Activated naive CD4-positive, alpha-beta T cell treated with Interleukin-2 at 50 U/mL for 16 hours (primary cell): ENCODE measurements around the gene ATP2A2.
"Not testable (repeated sequence)": the region's sequence is repeated elsewhere in the genome, so short reads cannot be mapped to it uniquely, and the experiment has no call there.

Experiments
- DNase-seq: peaks from one replicate; pipeline ENCODE4 v3.0.0-alpha.2; 2020

Gene ATP2A2

GRCh38 chr12:110343736-110344555 is 62.9 kb downstream of the ATP2A2 start:
- DNase-seq = no peak

GRCh38 chr12:110344657-110345056 is 63.6 kb downstream of the ATP2A2 start:
- no peak for DNase-seq

GRCh38 chr12:110345176-110345661 is 64.2 kb downstream of the ATP2A2 start:
- no peak for DNase-seq

- no peak for DNase-seq
These were observed 64.9 kb downstream of the ATP2A2 start for GRCh38 chr12:110345963-110346362.

DNA sequence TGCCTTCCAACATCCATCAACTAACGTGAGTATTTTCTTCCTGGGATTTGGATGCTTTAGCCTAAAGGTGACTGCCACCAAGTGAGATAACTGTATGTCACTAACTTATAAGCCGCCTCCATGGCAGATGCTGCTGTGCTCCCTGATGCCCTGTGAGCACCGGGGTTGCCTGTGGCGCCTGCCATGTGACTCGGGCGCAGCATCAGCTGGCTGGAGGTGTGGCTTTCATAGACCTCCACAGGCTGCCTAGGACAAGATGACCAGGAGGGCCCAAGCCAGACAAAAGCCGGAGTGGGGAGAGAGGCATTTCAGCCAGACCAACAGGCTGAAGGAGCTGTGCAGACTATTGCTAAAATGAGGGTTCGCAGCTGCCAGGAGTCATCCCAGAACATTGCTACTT is 66.7 kb downstream of the ATP2A2 start:
- no peak for DNase-seq

GRCh38 chr12:110348431-110349059 is 67.5 kb downstream of the ATP2A2 start:
- DNase-seq = no peak

DNA sequence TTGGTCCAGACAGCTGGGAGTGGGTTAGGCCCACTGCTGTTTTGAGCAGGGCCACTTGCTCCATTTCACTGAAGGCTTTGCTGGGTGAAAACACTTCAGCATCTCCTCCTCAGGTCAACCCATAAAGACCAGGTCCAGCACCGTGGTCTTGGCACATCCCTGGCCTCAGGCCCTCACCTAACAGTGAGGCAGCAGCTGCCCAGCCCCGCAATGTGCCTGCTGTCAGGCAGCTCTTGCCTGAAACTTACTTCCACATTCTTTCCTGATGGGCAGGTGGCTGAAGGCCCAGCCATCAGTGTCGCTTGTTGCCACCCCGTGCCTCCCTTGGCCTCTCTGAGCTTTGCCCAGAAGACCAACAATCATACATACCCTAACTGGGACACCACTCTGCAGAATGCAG is 68.0 kb downstream of the ATP2A2 start:
- DNase-seq = no peak

GRCh38 chr12:110349514-110350151 is 68.6 kb downstream of the ATP2A2 start:
- peak; percentile 39 for DNase-seq

- no peak for DNase-seq
These were observed 70.1 kb downstream of the ATP2A2 start for GRCh38 chr12:110351119-110351518.

GRCh38 chr12:110352401-110352800 is 71.4 kb downstream of the ATP2A2 start:
- no peak for DNase-seq

- DNase-seq = no peak
These were observed 72.3 kb downstream of the ATP2A2 start for GRCh38 chr12:110353211-110353965.

DNA sequence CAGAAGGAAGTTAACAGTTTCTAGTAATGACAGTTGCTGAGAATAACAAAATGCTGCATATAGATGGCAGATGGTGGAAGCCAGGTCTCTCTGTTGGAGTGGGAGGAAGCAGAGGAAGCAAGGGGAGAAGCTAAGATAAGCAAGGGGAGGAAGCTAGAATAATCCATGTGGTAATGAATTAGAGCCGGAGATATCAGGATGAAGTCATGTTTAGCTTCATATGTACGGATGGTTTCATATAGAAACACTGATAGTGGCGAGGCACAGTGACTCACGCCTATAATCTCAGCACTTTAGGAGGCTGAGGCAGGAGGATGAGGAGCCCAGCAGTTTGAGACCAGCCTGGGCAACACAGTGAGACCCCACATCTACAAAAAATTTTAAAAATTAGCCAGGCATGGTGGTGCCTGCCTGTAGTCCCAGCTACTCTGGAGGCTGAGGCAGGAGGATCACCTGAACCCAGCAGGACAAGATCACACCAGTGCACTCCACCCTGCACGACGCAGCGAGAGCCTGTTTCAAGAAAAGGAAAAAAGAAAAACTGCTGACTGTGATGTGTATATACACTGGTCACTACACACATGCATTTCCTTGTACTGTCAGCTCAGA is 73.2 kb downstream of the ATP2A2 start:
- no peak for DNase-seq

DNA sequence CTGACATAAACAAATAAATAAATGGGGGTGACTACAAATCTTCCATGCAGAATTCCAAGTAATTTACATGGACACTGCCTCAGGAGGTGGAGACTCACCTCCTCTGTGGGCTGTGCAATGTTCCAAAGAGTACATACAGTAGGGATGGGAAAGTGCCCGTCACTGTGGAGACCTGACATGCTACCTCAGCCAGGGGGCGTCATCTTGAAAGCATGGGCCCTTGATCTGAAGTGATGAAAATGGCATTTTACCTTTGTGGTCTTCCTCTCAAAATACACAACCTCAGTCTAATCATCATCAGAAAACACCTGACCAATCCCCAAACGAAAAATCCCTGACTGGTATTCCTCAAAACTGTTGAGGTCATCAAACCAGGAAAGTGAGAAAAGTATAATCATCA is 74.0 kb downstream of the ATP2A2 start:
- peak; percentile 22 for DNase-seq

GRCh38 chr12:110358384-110359097 is 77.5 kb downstream of the ATP2A2 start:
- not testable (repeated sequence) for DNase-seq

GRCh38 chr12:110361216-110361615 is 80.2 kb downstream of the ATP2A2 start:
- DNase-seq = no peak

DNA sequence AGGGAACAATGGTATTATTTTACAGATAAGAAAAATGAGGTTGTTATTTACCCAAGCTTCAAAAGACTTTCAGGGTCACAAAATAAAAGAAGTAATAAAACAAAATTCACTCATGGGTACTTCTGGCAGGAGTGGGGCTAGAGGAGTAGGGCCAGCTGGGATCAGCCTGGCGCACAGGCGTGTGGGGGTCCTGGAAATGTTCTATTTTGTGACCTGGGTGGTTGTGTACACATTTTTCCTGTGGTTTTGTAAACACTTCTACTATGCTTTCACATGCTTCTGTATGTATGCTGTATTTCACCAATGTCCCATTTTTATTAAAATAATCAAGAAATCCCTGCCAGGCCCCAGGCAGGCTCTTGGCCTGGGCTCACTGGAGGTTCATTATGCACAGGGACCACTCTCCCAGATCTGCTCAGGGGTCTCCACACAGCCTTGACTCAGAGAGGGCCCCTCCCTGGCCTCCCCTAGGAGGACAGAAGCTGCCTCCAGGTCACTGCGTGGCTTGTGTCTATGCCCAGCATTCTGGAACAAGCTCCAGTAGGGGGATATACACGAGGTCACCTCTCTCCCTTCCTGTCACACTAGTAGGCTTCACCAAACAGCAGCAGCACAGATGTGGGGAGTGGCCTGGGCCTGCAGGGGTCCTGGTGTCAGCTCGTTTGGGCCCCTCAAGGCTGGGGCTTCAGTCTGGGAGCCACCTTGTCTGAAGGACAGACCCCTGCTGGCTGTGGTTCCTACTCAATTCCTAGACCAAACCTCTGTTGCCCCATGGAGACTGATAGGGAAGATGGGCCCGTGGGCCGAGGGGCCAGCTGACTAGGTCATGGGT is 84.7 kb downstream of the ATP2A2 start:
- no peak for DNase-seq

GRCh38 chr12:110366321-110367142 is 85.5 kb downstream of the ATP2A2 start:
- DNase-seq = no peak

DNA sequence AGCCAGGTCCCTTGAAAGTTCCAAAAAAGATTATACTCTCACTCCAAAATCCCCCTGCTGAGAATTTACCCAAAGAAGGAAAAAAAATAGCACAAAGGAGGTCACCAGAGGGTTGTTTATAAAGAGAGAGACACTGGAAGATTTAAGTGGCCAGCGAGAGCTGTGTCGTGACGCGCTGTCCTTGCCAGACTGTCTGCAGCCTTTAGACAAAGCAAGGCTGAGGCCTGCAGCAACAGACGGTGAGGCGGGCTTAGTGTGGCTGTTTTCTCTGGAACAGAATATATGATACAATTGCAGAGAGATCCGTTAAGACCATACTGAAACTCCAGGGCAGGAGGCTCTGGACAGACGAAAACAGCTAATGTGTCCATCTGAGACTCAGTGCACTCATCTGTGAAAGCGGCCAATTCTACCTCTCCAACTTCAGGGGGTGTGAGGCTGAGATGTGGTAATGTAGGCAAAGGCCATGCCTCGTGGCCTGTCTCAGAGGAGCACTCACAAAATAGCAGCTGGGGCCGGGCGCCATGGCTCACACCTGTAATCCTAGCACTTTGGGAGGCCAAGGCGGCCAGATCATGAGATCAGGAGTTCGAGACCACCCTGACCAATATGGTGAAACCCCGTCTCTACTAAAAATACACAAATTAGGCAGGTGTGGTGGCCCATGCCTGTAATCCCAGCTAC is 86.3 kb downstream of the ATP2A2 start:
- DNase-seq = no peak

DNA sequence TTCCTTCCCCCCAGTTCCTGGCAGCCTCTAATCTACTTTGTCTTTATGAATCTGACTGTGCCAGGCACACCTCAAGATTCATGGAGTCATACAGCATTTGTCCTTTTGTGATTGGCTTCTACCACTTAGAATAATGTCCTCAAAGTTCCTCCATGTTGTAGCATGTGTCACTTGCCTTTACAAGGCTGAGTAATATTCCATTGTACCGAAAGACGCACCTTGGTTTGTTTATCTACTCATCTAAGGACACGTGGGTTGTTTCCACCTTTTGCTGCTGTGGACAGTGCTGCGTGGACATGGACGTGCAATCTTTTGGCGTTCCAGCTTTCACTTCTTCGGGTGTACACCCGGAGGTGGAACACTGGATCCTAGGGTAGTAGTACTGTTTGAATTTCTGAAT is 88.9 kb downstream of the ATP2A2 start:
- no peak for DNase-seq
